Fibroblast of skin of left quadriceps (primary cell): ENCODE data around the gene STAT5B.
"Not testable (repeated sequence)": the region's sequence is repeated elsewhere in the genome, so short reads cannot be mapped to it uniquely, and the experiment has no call there.

ENCODE experiments used
- DNase-seq, 2 experiments: peaks; one replicate each; pipeline ENCODE4 v3.0.0-alpha.2; 2013; ENCODE audit warnings: low read depth in 2 of 2

Gene STAT5B

GRCh38 chr17:42306385-42306667 lies 30.1 kb upstream of the STAT5B start:
- DNase-seq = no peak

- no peak for DNase-seq
These were observed 29.6 kb upstream of the STAT5B start for GRCh38 chr17:42305543-42306384.

GRCh38 chr17:42305031-42305330 lies 28.8 kb upstream of the STAT5B start:
- not testable (repeated sequence) for DNase-seq

DNA sequence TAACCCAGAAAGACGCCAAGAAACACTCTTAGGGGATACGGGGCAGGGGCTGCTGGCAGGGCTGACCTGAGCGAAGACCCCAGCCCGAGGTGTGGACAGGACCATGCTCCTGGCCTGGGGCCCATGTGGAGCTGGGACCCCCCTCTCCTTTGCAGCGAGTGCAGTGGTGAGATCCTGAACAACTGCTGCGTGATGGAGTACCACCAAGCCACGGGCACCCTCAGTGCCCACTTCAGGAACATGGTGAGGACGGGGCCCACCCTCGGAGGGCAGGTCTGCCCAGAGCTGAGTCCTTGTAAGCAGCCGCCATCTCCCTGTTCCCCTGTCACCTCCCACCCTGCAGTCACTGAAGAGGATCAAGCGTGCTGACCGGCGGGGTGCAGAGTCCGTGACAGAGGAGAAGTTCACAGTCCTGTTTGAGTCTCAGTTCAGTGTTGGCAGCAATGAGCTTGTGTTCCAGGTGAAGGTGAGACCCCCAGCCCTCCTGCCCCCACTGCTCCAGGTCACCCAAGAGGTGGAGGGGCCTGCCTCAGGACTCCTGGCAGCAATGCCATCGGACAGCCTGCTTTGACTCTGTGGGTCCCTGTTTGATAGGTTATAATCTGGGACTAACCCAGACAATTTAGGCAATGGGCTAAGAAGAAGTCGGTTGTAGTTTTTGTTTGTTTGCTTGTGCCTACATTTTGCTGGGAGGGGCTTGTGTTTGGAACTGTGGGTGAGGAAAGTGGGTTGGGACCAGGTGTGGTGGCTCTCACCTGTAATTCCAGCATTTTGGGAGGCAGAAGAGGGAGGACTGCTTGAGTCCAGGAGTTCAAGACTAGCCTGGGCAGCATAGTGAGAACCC lies 28.2 kb upstream of the STAT5B start:
- DNase-seq = no peak

DNA sequence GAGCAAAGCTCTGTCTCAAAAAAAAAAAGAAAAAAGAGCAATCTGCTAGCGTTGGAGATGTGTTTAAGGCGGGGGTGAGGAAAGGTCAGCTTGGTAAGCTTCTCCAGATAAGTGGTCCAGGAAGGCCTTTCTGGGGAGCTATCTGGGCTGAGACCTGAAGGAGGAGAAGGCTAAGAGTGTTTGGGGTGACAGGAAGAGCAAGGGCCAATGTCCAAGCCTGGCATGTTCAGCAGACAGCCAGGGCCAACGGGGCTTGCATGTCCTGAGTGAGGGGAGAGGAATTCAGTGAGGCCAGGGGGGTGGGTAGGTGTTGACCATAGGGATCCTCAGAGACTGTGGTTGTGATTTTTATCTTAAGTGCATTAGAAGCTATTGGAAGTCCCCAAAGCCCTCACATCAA lies 27.5 kb upstream of the STAT5B start:
- DNase-seq = no peak

DNA sequence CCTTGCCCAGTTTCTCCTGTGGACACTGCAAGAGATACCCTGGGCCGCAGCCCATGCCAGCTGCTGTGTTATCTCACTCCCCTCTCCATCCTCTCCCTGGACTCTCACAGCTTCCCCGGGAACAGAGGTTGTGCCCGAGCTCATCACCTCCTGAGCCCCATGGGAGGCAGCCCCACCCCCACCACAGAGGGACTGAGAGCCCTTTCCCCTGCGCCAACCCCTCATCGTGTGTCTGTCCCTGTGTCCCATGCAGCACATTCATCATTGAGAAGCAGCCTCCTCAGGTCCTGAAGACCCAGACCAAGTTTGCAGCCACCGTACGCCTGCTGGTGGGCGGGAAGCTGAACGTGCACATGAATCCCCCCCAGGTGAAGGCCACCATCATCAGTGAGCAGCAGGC lies 24.8 kb upstream of the STAT5B start:
- DNase-seq = no peak

DNA sequence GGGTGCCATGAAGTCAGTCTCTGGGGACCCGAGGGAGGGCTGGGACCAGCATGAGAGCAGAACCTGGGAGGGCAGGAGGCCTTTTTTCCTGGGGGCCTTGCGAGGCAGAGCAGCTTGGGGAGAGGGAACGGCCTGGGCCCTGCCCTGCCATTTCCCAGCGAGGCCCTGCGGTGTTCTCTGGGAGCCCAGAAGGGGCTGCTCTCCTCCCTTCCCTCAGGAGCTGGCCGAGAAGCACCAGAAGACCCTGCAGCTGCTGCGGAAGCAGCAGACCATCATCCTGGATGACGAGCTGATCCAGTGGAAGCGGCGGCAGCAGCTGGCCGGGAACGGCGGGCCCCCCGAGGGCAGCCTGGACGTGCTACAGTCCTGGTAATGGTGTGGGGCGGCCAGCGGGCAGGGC lies 23.7 kb upstream of the STAT5B start:
- not testable (repeated sequence) for DNase-seq

GRCh38 chr17:42299361-42299760 lies 23.2 kb upstream of the STAT5B start:
- DNase-seq = not testable (repeated sequence)

DNA sequence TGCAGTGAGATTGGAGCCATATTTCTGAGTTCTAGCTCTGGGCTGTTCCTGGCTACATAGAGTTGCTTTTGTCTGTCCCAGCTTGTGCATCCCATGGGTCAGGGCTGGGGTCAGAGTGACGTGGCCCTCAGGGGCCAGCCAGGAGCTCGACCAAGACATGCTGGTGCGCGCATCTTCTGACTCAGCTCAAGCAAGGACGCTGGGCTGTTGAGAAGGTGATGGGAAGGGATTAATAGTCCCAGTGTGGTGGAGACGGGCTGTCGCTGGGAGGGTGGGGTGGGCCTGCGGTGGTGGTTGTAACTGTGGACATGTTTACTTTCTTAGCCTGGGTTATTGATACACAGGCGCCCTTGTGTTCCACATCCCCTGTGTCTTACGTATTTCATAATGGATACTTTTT lies 21.6 kb upstream of the STAT5B start:
- DNase-seq = not testable (repeated sequence)

DNA sequence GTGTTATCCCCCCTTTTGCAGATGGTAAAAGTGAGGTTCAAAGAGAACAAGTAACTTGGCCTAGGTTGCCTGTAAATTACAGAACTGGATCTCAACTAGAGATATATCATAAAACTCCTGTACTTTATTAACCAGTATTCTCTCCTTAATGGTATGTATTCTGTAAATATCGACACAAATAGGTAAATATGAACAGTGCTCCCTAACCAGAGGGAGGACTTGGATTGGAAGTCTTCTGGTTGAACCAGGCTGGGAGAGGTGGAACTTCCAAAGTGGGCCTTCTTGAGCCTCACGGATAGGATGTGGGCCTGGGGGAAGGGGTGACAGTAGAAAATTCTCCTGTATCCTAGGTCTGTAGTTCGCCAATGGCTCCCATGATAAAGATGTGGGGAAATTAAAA lies 19.8 kb upstream of the STAT5B start:
- DNase-seq = no peak

GRCh38 chr17:42294469-42295398 lies 18.5 kb upstream of the STAT5B start:
- no peak for DNase-seq

DNA sequence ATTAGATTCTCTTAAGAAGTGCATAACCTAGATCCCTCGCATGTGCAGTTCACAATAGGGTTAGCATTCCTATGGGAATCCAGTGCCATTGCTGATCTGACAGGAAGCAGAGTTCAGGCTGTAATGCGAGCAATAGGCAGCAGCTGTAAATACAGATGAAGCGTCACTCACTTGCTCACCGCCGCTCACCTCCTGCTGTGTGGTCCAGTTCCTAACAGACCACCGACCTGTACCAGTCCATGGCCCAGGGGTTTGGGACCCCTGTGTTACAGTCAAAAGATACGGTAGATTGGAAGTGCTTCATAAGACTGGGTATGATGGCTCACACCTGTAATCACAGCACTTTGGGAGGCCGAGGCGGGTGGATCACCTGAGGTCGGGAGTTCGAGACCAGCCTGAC lies 14.9 kb upstream of the STAT5B start:
- DNase-seq = no peak

- DNase-seq = no peak
These were observed 14.4 kb upstream of the STAT5B start for GRCh38 chr17:42290577-42290976.

GRCh38 chr17:42289611-42290181 lies 13.5 kb upstream of the STAT5B start:
- no peak for DNase-seq

GRCh38 chr17:42288803-42289610 lies 12.8 kb upstream of the STAT5B start:
- no peak for DNase-seq

DNA sequence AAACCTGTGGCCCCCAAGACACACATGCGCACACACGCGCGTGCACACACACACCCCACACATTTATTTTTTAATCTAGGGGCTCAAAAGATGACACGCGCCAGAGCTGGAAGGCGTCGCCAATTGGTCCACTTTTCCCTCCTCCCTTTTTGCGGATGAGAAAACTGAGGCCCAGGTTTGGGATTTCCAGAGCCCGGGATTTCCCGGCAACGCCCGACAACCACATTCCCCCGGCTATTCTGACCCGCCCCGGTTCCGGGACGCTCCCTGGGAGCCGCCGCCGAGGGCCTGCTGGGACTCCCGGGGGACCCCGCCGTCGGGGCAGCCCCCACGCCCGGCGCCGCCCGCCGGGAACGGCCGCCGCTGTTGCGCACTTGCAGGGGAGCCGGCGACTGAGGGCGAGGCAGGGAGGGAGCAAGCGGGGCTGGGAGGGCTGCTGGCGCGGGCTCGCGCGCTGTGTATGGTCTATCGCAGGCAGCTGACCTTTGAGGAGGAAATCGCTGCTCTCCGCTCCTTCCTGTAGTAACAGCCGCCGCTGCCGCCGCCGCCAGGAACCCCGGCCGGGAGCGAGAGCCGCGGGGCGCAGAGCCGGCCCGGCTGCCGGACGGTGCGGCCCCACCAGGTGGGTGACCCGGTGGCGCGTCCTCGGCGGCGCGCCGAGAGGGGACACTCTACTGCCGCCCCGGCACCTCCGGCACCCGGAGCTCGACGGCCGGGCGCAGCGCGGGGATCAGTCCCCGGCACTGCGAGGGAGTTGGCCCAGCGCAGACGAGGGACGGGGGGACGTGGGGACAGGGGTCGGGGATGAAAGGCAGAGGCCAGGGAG lies 12.0 kb upstream of the STAT5B start, which contains the start of gene STAT5A:
Gene STAT5A, plus strand, starts transcription at position 522 of the 826 bp plus-strand sequence. CDS start 914 bp downstream, outside the sequence.
- no peak for DNase-seq

DNA sequence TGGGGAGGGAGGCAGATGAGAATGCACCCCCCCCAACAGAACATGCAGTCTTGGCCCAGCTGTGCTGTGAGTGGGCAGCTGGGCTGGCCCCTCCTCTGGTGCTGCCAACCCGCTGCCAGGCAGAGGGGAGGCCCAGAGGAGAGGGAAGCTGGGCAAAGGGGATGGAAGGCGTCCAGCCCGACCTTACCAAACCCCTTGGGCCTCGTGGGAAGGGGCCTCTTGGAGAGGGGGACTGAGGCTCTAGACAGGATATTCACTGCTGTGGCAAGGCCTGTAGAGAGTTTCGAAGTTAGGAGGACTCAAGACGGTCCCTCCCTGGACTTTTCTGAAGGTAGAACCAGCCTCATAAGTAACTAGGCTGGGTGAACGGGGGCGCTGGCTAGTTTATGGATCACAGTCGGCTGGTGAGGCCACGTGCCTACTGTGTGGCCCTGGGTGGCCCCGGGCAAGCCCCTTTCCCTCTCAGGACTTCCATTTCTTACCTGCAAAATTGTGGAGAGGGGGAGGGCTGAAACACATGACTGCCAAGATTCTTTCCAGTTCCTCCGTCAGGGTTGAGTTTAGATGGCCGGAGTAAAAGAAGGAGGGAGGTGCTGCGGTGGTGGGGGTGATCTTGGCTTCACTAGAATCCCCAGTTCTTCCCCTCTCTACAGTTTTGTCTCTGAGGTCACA lies 11.2 kb upstream of the STAT5B start:
- no peak for DNase-seq

DNA sequence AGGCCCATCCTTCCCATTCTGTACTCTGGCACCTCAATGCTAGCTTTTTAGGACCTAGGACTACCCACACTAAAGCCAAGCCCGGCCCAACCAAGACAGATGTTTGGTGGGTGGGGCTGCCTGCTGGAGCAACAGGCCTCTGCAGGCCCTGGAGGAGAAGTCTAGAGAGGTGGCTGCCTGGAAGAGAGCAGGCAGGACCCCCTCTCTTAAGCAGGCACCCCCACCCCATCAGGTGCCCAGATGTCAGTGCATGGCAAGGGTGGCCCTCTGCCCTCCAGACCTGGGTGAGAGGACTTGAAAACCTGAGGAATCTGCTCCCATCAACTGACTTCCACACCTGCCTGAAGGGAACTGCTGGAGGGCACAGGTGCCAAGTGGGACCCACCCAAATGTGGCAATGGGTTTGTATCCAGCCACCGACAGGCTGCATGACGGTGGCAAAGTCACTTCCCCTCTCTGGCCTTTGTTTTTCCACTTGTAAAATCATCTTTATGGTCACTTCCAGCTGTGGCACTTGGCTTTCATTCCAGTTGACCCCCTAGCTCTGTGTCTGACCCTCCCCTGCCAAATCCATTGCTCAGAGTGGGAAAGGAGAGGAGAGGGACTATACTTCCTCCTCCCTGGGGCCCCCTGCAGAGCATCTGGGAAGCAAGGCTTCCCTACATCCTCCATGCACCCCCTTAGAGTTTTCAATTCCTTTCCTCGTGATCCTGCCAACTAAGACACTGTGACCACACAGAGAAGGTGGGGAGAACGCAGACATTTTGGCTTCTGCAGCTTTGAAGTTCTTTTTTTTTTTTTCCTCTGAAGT lies 10.4 kb upstream of the STAT5B start:
- DNase-seq = no peak
